GM12891 (cell line): ENCODE data around the gene GPC5.

Source experiments
- DNase-seq: peaks from one replicate; pipeline ENCODE4 v3.0.0; 2011; ENCODE audit warnings: low spot score; ENCODE audit not compliant: insufficient read length
- FAIRE-seq: peaks from 2 replicates; lab custom pipeline; 2011; peaks lifted over from hg19 to GRCh38; lab: Jason Lieb, UNC
- PAX5 ChIP-seq: IDR thresholded peaks from 2 replicates; pipeline ENCODE4 v1.6.1; 2011; ENCODE audit warnings: low read length, moderate library complexity, mild to moderate bottlenecking; ENCODE audit not compliant: insufficient read depth, severe bottlenecking
- POLR2A ChIP-seq: IDR thresholded peaks from 2 replicates; pipeline ENCODE4 v1.6.1; 2011; ENCODE audit warnings: low read depth, low read length, control low read depth
- POLR2AphosphoS5 ChIP-seq: IDR thresholded peaks from 2 replicates; pipeline ENCODE4 v1.6.1; 2011; ENCODE audit warnings: low read depth, low read length, control low read depth
- POU2F2 ChIP-seq: IDR thresholded peaks from 2 replicates; pipeline ENCODE4 v1.6.1; 2011; ENCODE audit warnings: low read depth, mild to moderate bottlenecking, control low read depth, low read length, moderate library complexity
- SPI1 ChIP-seq: IDR thresholded peaks from 2 replicates; pipeline ENCODE4 v1.6.1; 2011; ENCODE audit warnings: low read depth, low read length, control low read depth
- TAF1 ChIP-seq: IDR thresholded peaks from 2 replicates; pipeline ENCODE4 v1.6.1; 2011; ENCODE audit warnings: low read depth, low read length, control low read depth

Gene GPC5

GRCh38 chr13:92572190-92572589 lies 1173.8 kb downstream of the GPC5 start:
- DNase-seq (no peak), FAIRE-seq (no peak)
- no peak for TF ChIP-seq POU2F2
- TF ChIP-seq TAF1: no peak
- no peak for TF ChIP-seq SPI1
- TF ChIP-seq PAX5: no peak
- no peak for TF ChIP-seq POLR2AphosphoS5
- TF ChIP-seq POLR2A: no peak

GRCh38 chr13:92573467-92574057 lies 1175.1 kb downstream of the GPC5 start:
- TF ChIP-seq POU2F2 (no peak), PAX5 (no peak), POLR2AphosphoS5 (no peak), POLR2A (no peak), TAF1 (no peak), SPI1 (no peak)
- DNase-seq (no peak), FAIRE-seq (no peak)

GRCh38 chr13:92574499-92574898 lies 1176.1 kb downstream of the GPC5 start:
- no peak for TF ChIP-seq PAX5
- no peak for TF ChIP-seq SPI1
- TF ChIP-seq POLR2AphosphoS5: no peak
- no peak for TF ChIP-seq POLR2A
- TF ChIP-seq TAF1: no peak
- no peak for TF ChIP-seq POU2F2
- FAIRE-seq: no peak
- DNase-seq: no peak

- no peak for TF ChIP-seq SPI1
- TF ChIP-seq PAX5: no peak
- TF ChIP-seq POU2F2: no peak
- no peak for TF ChIP-seq POLR2AphosphoS5
- no peak for TF ChIP-seq TAF1
- TF ChIP-seq POLR2A: no peak
- no peak for DNase-seq
- FAIRE-seq: no peak
Measured at GRCh38 chr13:92575777-92576176, 1177.4 kb downstream of the GPC5 start.

- TF ChIP-seq SPI1 (no peak), POLR2A (no peak), POLR2AphosphoS5 (no peak), TAF1 (no peak), PAX5 (no peak)
- no peak for FAIRE-seq
- DNase-seq: no peak
Measured at GRCh38 chr13:92578358-92578757, 1179.9 kb downstream of the GPC5 start.

GRCh38 chr13:92589955-92590354 lies 1191.5 kb downstream of the GPC5 start:
- DNase-seq (no peak), FAIRE-seq (no peak)
- TF ChIP-seq POU2F2: no peak
- no peak for TF ChIP-seq SPI1
- TF ChIP-seq PAX5: no peak
- no peak for TF ChIP-seq TAF1
- no peak for TF ChIP-seq POLR2A
- no peak for TF ChIP-seq POLR2AphosphoS5

GRCh38 chr13:92590503-92590908 lies 1192.1 kb downstream of the GPC5 start:
- DNase-seq (no peak), FAIRE-seq (no peak)
- no peak for TF ChIP-seq POU2F2
- TF ChIP-seq PAX5: no peak
- no peak for TF ChIP-seq SPI1
- TF ChIP-seq POLR2AphosphoS5: no peak
- no peak for TF ChIP-seq POLR2A

GRCh38 chr13:92591117-92591516 lies 1192.7 kb downstream of the GPC5 start:
- DNase-seq: no peak
- no peak for FAIRE-seq
- TF ChIP-seq PAX5: no peak
- no peak for TF ChIP-seq POLR2A
- TF ChIP-seq SPI1: no peak
- TF ChIP-seq TAF1: no peak
- no peak for TF ChIP-seq POU2F2
- TF ChIP-seq POLR2AphosphoS5: no peak

- no peak for TF ChIP-seq POLR2AphosphoS5
- no peak for TF ChIP-seq TAF1
- no peak for TF ChIP-seq PAX5
- no peak for TF ChIP-seq POLR2A
- no peak for TF ChIP-seq SPI1
- no peak for TF ChIP-seq POU2F2
- FAIRE-seq (no peak), DNase-seq (no peak)
Measured at GRCh38 chr13:92592757-92593156, 1194.3 kb downstream of the GPC5 start.

- DNase-seq: no peak
- FAIRE-seq: no peak
- TF ChIP-seq PAX5: no peak
- TF ChIP-seq SPI1: no peak
- TF ChIP-seq POLR2AphosphoS5: no peak
- no peak for TF ChIP-seq POLR2A
- no peak for TF ChIP-seq POU2F2
- TF ChIP-seq TAF1: no peak
Measured at GRCh38 chr13:92602560-92602959, 1204.1 kb downstream of the GPC5 start.
